Measurements from ENCODE around the gene RXFP1. TPM values are rescaled to one million over a fixed set of nuclear protein-coding genes. Genes with fewer than 3 reads are reported as not detected.

RXFP1 gene
- total and polyA plus RNA-seq, 8 donors, result 0.06 to 0.47 (median 0.23) TPM

DNA sequence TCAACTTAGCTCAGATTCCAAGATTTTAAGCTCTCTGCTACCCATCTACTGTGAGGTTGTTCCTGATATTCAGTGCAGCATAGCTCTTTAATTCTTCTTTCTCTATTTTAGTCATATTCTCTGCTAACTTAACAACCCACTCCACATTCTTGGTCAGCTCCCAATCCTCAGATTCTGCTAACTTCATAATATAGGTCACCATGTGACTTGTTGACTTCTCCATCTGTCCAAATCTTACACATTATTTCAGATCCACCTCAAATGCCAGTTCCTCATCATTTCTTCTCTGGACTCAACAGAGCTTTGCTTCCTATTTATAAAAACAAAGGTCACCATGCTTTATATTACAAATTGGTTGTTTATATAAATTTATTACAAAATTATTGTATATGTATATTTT, 29.3 kb upstream of the RXFP1 start:
- Histone ChIP-seq H3K4me3 (no peak overlapping the region), H3K36me3 (no peaks in the 10 kb centered on the region), H3K9me3 (no peaks in the 10 kb centered on the region), H3K4me1 (no peaks in the 10 kb centered on the region), H3K27me3 (no peaks in the 10 kb centered on the region), H3K27ac (no peak overlapping the region)
- DNase-seq (no peak), ATAC-seq (no peak), FAIRE-seq (no peak)
- TF ChIP-seq, protein P1, sequence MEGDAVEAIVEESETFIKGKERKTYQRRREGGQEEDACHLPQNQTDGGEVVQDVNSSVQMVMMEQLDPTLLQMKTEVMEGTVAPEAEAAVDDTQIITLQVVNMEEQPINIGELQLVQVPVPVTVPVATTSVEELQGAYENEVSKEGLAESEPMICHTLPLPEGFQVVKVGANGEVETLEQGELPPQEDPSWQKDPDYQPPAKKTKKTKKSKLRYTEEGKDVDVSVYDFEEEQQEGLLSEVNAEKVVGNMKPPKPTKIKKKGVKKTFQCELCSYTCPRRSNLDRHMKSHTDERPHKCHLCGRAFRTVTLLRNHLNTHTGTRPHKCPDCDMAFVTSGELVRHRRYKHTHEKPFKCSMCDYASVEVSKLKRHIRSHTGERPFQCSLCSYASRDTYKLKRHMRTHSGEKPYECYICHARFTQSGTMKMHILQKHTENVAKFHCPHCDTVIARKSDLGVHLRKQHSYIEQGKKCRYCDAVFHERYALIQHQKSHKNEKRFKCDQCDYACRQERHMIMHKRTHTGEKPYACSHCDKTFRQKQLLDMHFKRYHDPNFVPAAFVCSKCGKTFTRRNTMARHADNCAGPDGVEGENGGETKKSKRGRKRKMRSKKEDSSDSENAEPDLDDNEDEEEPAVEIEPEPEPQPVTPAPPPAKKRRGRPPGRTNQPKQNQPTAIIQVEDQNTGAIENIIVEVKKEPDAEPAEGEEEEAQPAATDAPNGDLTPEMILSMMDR (IDR thresholded peaks at IDR 0.05), result no peak
- intact Hi-C loops (cut with DNase I), result no loop called here

DNA sequence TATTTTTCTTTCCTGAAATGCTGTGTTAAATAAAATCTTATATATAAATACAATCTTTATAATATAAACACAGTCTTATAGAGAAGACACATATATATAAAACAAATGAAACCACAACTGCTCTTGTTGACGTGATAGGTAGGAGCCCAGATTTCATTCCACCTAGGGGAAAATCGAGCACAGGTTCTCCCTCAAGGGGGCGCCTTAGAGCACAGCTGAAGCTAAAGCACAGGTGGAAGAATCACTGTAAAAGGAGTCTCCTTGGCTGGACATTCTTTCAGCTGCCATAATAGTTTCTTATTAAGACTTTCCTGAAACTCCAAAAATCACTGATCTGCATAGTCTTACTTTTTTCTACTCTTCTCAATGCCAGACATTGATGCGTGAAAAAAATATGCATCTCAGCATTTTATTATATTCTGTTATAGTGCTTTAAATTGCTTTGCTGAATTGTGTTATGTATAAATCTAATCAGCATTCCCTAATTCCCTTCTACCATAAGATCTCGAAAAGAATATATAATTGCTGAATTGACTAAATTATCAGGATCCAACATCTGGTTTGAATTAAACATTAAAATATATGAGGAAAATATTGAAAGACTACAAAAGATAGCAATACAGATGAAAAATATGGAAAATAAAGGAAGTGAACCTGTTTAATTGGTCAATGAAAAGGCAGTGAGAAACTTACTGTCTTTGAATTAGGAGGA, 25.5 kb upstream of the RXFP1 start:
- 21 to 27% methylated on average over 5 of the region's 5 CpGs for WGBS, 2 donors
- FAIRE-seq (no peak), ATAC-seq (no peak), DNase-seq (peak in 5 of 6 donors; percentile 10 to 54 (median 16))
- H3K27me3 ChIP-seq, result no peaks in the 10 kb centered on the region
- H3K36me3 ChIP-seq, result no peaks in the 10 kb centered on the region
- intact Hi-C loops (cut with DNase I), result no loop called here
- no peak overlapping the region for H3K27ac ChIP-seq
- H3K4me3 ChIP-seq, result no peak overlapping the region
- no peaks in the 10 kb centered on the region for H3K4me1 ChIP-seq
- no peaks in the 10 kb centered on the region for H3K9me3 ChIP-seq
- TF ChIP-seq, protein P1 (IDR thresholded peaks at IDR 0.05), result peak in 2 of 4 donors; percentile 27 to 31

DNA sequence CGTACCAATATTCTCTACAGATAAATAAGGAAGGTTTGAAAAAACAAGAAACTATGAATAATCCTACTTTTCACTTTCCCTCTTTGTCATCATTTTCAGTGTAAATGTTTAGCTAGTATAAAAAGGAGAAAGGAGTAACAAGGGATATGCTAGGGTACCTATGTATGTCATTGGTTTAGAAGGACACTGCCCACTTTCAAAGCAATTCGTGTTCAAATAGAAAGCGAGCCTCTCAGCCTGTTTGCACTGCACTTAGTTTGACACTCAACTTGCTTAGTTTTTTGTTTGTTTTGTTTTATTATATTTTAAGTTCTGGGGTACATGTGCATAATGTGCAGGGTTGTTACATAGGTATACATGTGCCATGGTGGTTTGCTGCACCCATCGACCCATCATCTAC, 21.6 kb upstream of the RXFP1 start:
- H3K27ac ChIP-seq, result no peak overlapping the region
- no peaks in the 10 kb centered on the region for H3K4me1 ChIP-seq
- 45 to 55% methylated on average over 4 of the region's 4 CpGs for WGBS, 2 donors
- no peaks in the 10 kb centered on the region for H3K9me3 ChIP-seq
- FAIRE-seq (no peak), ATAC-seq (no peak), DNase-seq (no peak)
- H3K36me3 ChIP-seq, result no peaks in the 10 kb centered on the region
- no peaks in the 10 kb centered on the region for H3K27me3 ChIP-seq
- intact Hi-C loops (cut with DNase I), result no loop called here
- no peak overlapping the region for H3K4me3 ChIP-seq
- TF ChIP-seq, protein P1 (IDR thresholded peaks at IDR 0.05), result no peak

DNA sequence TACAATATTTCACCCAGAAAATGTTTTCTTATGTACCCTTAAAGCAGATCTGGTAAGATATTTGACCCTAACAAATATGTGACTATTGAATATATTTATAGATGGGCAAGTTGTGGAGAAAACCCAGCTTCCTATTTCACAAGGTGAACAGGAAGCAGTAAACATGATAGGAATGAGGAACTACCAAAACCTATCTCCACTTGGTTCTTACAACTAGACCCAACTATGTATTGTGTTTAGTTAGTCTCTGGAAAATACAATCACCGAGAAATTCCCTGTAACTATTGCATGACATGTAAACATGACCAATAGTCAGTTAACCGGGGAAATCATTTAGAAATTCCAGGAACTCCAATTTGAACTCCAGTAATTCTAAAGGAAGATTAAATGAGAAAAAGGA, 8.4 kb upstream of the RXFP1 start:
- intact Hi-C loops (cut with DNase I), result no loop called here
- H3K4me1 ChIP-seq, result no peaks in the 10 kb centered on the region
- no peak for DNase-seq
- no peaks in the 10 kb centered on the region for H3K36me3 ChIP-seq
- 44 to 46% methylated on average over 2 of the region's 2 CpGs for whole genome bisulfite sequencing, 2 donors
- TF ChIP-seq, protein P1 (IDR thresholded peaks at IDR 0.05), result no peak
- FAIRE-seq, result no peak
- no peak for ATAC-seq
- H3K4me3 ChIP-seq, result no peak overlapping the region
- no peaks in the 10 kb centered on the region for H3K9me3 ChIP-seq
- H3K27me3 ChIP-seq, result no peaks in the 10 kb centered on the region
- H3K27ac ChIP-seq, result no peak overlapping the region

DNA sequence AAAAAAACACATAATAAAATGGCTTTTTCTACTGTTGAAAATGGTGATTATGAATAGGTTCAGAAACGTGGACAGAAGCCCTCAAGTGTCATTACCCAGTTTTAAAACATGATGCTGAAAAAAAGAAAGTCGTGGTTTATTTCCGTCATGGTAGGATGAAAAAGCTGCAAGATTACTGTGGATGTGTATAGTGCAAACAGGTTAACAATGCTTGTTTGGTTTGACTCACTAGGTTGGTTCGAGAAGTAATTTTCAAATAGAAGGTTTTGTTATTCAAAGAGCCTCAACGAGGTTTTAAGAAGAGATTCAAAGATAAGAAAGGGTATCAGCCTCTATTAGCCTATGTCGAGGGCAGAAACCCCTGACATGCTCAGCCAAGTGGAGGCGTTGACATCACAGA, 2.5 kb upstream of the RXFP1 start:
- no peaks in the 10 kb centered on the region for H3K4me1 ChIP-seq
- TF ChIP-seq, protein P1 (IDR thresholded peaks at IDR 0.05), result no peak
- no peaks in the 10 kb centered on the region for H3K36me3 ChIP-seq
- no peaks in the 10 kb centered on the region for H3K27me3 ChIP-seq
- H3K4me3 ChIP-seq, result no peak overlapping the region
- ATAC-seq (no peak), DNase-seq (no peak), FAIRE-seq (no peak)
- H3K9me3 ChIP-seq, result no peaks in the 10 kb centered on the region
- WGBS, 2 donors, result 41 to 46% methylated on average over 7 of the region's 7 CpGs
- intact Hi-C loops (cut with DNase I), result no loop called here
- no peak overlapping the region for H3K27ac ChIP-seq

All from pancreas (tissue), 10 donors.